HepG2 (cell line): ENCODE data around the gene KIF2C. TPM values are rescaled to one million over a fixed set of nuclear protein-coding genes. Genes with fewer than 3 reads are reported as not detected.

Experiments used
- IRX3 ChIP-seq: sonication (generic); formaldehyde crosslinking; IDR thresholded peaks from 2 replicates; pipeline ENCODE4 v1.8.1; 2023; ENCODE audit warnings: mild to moderate bottlenecking, low read depth, missing genetic modification reagents, borderline replicate concordance
- KLF13 ChIP-seq: sonication (generic); formaldehyde crosslinking; IDR thresholded peaks from 2 replicates; pipeline ENCODE4 v1.4.0; 2020; ENCODE audit warnings: mild to moderate bottlenecking, missing genetic modification reagents
- STAG1 ChIP-seq: sonication (generic); formaldehyde crosslinking; IDR thresholded peaks from 2 replicates; pipeline ENCODE4 v1.4.0; 2020; ENCODE audit warnings: missing genetic modification reagents
- TEAD2 ChIP-seq: sonication (generic); formaldehyde crosslinking; IDR thresholded peaks from 2 replicates; pipeline ENCODE4 v1.9.0; 2021; ENCODE audit warnings: missing genetic modification reagents
- ZNF777 ChIP-seq: sonication (generic); formaldehyde crosslinking; IDR thresholded peaks from 2 replicates; pipeline ENCODE4 v1.4.0; 2020; ENCODE audit warnings: missing genetic modification reagents
- ZSCAN12 ChIP-seq: sonication (generic); formaldehyde crosslinking; IDR thresholded peaks from 2 replicates; pipeline ENCODE4 v1.9.0; 2021; ENCODE audit warnings: mild to moderate bottlenecking, missing genetic modification reagents
- polyA plus RNA-seq, 8 experiments: library from polyadenylated mRNA; depleted of rRNA in 3 of 8; stranded (reverse) in 7 of 8; unstranded in 1 of 8; fragments of >200 nt; fragmentation: Illumina TruSeq in 4 of 8; extraction: Trizol in 4 of 8; gene quantifications; 2 replicates each; pipeline versions ENCODE4 v1.2.1 to v1.2.3, GENCODE V29; 2011 to 2016; ENCODE audit warnings: low read depth in 4 of 8, missing spikeins in 1 of 8, mixed read lengths in 1 of 8; ENCODE audit not compliant: insufficient read depth in 1 of 8
- total RNA-seq, 5 experiments: library from RNA; depleted of rRNA; stranded (reverse); fragments of >200 nt; fragmentation: Illumina TruSeq; extraction: Trizol; gene quantifications; 2 replicates each; pipeline ENCODE4 v1.2.3, GENCODE V29; 2016; ENCODE audit warnings: low read depth in 1 of 5
- TF ChIP-seq, protein P1 (sequence below): IDR thresholded peaks from 2 replicates; pipeline ENCODE4 v1.6.1; 2016; ENCODE audit warnings: low read depth, control low read depth
- TF ChIP-seq, protein P2 (sequence below): sonication (generic); formaldehyde crosslinking; IDR thresholded peaks from 2 replicates; pipeline ENCODE4 v1.4.0; 2020; ENCODE audit warnings: mild to moderate bottlenecking, low read depth, missing genetic modification reagents
- TF ChIP-seq, protein P3 (sequence below): sonication (generic); formaldehyde crosslinking; IDR thresholded peaks from 2 replicates; pipeline ENCODE4 v1.5.1; 2020; ENCODE audit warnings: mild to moderate bottlenecking, missing genetic modification reagents, borderline replicate concordance
- TF ChIP-seq, protein P4 (sequence below): sonication (generic); formaldehyde crosslinking; IDR thresholded peaks from one replicate; pipeline ENCODE4 v1.5.1; 2020; ENCODE audit warnings: mild to moderate bottlenecking, missing genetic modification reagents; ENCODE audit errors: not compliant biosample characterization
- TF ChIP-seq, protein P5 (sequence below): IDR thresholded peaks from 2 replicates; pipeline ENCODE4 v1.6.1; 2012; ENCODE audit warnings: low read length, improper control_type of control experiment

Gene KIF2C
- total and polyA plus RNA-seq, 2 of the 13 experiments (the other 11 are each of a cell fraction or from before 2014, with no cell fraction given) = 29.7 to 53.7 TPM

DNA sequence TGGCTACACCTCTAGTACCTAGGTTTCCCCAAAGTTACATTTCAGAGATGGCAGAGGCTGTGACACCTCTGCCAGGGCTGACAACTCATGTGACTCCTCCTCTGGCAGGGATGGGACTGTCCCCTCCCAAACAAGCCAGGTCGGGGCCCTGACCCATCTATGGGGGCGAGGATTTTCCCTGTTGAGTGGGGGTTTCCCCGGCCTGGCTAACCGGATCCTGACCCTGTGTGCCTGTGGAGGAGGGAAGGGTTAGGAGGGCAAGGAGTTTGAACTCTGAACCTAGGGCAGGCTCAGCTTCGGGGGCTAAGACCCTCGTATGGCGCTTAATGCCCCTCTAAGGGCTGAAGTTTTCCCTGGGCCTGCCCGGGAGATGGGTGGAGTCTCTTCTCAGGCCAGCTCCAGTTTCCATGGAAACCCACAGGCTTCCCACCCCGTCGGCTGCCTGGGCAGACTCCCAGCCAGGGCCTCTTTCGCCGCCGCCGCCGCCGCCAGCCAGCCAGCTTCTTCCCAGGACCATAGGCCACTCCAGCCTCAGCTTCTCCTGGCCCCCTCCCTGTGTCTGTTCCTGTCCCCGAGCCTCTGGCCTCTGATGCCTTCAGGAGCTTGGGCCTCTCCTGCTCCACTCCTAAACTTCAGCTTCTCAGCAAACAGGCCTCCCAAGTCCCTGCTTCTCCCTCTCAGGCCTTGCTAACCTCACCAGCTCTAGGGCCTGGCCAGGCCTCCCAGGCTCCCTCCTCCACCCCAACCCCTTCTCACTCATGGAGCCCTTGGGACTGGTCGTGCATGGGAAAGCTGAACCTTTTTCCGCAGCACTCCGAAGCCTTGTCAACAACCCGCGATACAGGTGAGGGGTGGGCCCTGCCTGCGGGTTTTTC is 68.7 kb downstream of the KIF2C start, which contains the start of gene BTBD19 (continued):
- TF ChIP-seq, protein P1, sequence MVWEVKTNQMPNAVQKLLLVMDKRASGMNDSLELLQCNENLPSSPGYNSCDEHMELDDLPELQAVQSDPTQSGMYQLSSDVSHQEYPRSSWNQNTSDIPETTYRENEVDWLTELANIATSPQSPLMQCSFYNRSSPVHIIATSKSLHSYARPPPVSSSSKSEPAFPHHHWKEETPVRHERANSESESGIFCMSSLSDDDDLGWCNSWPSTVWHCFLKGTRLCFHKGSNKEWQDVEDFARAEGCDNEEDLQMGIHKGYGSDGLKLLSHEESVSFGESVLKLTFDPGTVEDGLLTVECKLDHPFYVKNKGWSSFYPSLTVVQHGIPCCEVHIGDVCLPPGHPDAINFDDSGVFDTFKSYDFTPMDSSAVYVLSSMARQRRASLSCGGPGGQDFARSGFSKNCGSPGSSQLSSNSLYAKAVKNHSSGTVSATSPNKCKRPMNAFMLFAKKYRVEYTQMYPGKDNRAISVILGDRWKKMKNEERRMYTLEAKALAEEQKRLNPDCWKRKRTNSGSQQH (CRISPR knock-in tag) = 0 out of 2 replicates have a peak, but pooled peaks have one; percentile 6
- TF ChIP-seq, protein P2, sequence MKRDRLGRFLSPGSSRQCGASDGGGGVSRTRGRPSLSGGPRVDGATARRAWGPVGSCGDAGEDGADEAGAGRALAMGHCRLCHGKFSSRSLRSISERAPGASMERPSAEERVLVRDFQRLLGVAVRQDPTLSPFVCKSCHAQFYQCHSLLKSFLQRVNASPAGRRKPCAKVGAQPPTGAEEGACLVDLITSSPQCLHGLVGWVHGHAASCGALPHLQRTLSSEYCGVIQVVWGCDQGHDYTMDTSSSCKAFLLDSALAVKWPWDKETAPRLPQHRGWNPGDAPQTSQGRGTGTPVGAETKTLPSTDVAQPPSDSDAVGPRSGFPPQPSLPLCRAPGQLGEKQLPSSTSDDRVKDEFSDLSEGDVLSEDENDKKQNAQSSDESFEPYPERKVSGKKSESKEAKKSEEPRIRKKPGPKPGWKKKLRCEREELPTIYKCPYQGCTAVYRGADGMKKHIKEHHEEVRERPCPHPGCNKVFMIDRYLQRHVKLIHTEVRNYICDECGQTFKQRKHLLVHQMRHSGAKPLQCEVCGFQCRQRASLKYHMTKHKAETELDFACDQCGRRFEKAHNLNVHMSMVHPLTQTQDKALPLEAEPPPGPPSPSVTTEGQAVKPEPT = 0 out of 2 replicates have a peak, but pooled peaks have one; percentile 36
- TF ChIP-seq KLF13 (CRISPR knock-in tag) (no peak), STAG1 (no peak), ZSCAN12 (CRISPR knock-in tag) (no peak), IRX3 (CRISPR knock-in tag) (no peak), ZNF777 (CRISPR knock-in tag) (no peak), TEAD2 (CRISPR knock-in tag) (no peak)
- TF ChIP-seq, protein P3, sequence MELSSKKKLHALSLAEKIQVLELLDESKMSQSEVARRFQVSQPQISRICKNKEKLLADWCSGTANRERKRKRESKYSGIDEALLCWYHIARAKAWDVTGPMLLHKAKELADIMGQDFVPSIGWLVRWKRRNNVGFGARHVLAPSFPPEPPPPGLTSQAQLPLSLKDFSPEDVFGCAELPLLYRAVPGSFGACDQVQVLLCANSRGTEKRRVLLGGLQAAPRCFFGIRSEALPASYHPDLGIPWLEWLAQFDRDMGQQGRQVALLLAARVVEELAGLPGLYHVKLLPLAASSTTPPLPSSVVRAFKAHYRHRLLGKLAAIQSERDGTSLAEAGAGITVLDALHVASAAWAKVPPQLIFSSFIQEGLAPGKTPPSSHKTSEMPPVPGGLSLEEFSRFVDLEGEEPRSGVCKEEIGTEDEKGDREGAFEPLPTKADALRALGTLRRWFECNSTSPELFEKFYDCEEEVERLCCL = no peak
- TF ChIP-seq, protein P4, sequence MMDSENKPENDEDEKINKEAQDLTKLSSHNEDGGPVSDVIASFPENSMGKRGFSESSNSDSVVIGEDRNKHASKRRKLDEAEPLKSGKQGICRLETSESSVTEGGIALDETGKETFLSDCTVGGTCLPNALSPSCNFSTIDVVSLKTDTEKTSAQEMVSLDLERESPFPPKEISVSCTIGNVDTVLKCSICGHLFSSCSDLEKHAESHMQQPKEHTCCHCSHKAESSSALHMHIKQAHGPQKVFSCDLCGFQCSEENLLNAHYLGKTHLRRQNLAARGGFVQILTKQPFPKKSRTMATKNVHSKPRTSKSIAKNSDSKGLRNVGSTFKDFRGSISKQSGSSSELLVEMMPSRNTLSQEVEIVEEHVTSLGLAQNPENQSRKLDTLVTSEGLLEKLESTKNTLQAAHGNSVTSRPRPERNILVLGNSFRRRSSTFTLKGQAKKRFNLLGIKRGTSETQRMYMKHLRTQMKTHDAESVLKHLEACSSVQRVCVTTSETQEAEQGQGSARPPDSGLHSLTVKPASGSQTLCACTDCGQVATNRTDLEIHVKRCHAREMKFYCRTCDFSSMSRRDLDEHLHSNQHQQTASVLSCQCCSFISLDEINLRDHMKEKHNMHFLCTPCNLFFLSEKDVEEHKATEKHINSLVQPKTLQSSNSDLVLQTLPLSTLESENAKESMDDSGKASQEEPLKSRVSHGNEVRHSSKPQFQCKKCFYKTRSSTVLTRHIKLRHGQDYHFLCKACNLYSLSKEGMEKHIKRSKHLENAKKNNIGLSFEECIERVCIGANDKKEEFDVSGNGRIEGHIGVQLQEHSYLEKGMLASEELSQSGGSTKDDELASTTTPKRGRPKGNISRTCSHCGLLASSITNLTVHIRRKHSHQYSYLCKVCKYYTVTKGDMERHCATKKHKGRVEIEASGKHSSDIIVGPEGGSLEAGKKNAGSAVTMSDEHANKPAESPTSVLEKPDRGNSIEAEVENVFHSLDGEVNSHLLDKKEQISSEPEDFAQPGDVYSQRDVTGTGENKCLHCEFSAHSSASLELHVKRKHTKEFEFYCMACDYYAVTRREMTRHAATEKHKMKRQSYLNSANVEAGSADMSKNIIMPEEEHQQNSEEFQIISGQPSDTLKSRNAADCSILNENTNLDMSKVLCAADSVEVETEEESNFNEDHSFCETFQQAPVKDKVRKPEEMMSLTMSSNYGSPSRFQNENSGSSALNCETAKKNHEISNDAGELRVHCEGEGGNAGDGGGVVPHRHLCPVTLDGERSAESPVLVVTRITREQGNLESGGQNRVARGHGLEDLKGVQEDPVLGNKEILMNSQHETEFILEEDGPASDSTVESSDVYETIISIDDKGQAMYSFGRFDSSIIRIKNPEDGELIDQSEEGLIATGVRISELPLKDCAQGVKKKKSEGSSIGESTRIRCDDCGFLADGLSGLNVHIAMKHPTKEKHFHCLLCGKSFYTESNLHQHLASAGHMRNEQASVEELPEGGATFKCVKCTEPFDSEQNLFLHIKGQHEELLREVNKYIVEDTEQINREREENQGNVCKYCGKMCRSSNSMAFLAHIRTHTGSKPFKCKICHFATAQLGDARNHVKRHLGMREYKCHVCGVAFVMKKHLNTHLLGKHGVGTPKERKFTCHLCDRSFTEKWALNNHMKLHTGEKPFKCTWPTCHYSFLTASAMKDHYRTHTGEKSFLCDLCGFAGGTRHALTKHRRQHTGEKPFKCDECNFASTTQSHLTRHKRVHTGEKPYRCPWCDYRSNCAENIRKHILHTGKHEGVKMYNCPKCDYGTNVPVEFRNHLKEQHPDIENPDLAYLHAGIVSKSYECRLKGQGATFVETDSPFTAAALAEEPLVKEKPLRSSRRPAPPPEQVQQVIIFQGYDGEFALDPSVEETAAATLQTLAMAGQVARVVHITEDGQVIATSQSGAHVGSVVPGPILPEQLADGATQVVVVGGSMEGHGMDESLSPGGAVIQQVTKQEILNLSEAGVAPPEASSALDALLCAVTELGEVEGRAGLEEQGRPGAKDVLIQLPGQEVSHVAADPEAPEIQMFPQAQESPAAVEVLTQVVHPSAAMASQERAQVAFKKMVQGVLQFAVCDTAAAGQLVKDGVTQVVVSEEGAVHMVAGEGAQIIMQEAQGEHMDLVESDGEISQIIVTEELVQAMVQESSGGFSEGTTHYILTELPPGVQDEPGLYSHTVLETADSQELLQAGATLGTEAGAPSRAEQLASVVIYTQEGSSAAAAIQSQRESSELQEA = no peak
- TF ChIP-seq, protein P5, sequence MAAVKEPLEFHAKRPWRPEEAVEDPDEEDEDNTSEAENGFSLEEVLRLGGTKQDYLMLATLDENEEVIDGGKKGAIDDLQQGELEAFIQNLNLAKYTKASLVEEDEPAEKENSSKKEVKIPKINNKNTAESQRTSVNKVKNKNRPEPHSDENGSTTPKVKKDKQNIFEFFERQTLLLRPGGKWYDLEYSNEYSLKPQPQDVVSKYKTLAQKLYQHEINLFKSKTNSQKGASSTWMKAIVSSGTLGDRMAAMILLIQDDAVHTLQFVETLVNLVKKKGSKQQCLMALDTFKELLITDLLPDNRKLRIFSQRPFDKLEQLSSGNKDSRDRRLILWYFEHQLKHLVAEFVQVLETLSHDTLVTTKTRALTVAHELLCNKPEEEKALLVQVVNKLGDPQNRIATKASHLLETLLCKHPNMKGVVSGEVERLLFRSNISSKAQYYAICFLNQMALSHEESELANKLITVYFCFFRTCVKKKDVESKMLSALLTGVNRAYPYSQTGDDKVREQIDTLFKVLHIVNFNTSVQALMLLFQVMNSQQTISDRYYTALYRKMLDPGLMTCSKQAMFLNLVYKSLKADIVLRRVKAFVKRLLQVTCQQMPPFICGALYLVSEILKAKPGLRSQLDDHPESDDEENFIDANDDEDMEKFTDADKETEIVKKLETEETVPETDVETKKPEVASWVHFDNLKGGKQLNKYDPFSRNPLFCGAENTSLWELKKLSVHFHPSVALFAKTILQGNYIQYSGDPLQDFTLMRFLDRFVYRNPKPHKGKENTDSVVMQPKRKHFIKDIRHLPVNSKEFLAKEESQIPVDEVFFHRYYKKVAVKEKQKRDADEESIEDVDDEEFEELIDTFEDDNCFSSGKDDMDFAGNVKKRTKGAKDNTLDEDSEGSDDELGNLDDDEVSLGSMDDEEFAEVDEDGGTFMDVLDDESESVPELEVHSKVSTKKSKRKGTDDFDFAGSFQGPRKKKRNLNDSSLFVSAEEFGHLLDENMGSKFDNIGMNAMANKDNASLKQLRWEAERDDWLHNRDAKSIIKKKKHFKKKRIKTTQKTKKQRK = no peak
